OCI-LY1 (cell line): ENCODE results near the gene TPSD1.
"Not testable (repeated sequence)": the region's sequence is repeated elsewhere in the genome, so short reads cannot be mapped to it uniquely, and the experiment has no call there.

Experiments
- H2AFZ ChIP-seq: fragments of 200-600 bp; sonication (generic), shearing (Covaris generic); 2 replicates; pipeline ENCODE4 v1.6.0; 2014; ENCODE audit warnings: antibody characterized with exemption, mild to moderate bottlenecking, low read length
- H3F3A ChIP-seq: fragments of 200-600 bp; sonication (generic), shearing (Covaris generic); 2 replicates; pipeline ENCODE4 v1.6.0; 2014; ENCODE audit warnings: mild to moderate bottlenecking, antibody characterized with exemption, low read length, moderate library complexity; ENCODE audit not compliant: insufficient read depth
- H3K27ac ChIP-seq: fragments of 200-600 bp; sonication (generic); 2 replicates; pipeline ENCODE4 v1.5.1; 2014; ENCODE audit warnings: low read length, mixed run types, mild to moderate bottlenecking, low read depth; ENCODE audit not compliant: poor library complexity, severe bottlenecking
- H3K27me3 ChIP-seq: fragments of 200-600 bp; sonication (generic); 2 replicates; pipeline ENCODE4 v1.6.0; 2014; ENCODE audit warnings: antibody characterized with exemption, mild to moderate bottlenecking, low read length, moderate library complexity; ENCODE audit not compliant: insufficient read depth
- H3K36me3 ChIP-seq: fragments of 200-600 bp; sonication (generic); 2 replicates; pipeline ENCODE4 v1.6.1; 2014; ENCODE audit warnings: mild to moderate bottlenecking, antibody characterized with exemption, low read length, moderate library complexity, mixed read lengths; ENCODE audit not compliant: insufficient read depth
- H3K4me1 ChIP-seq: fragments of 200-600 bp; sonication (generic); 2 replicates; pipeline ENCODE4 v1.5.1; 2014; ENCODE audit warnings: mild to moderate bottlenecking, low read length, moderate library complexity; ENCODE audit not compliant: insufficient read depth, severe bottlenecking
- H3K4me2 ChIP-seq: fragments of 200-600 bp; sonication (generic), shearing (Covaris generic); 2 replicates; pipeline ENCODE4 v1.6.1; 2014; ENCODE audit warnings: low read length
- H3K4me3 ChIP-seq: fragments of 200-600 bp; sonication (generic); 2 replicates; pipeline ENCODE4 v1.5.1; 2014; ENCODE audit warnings: low read length, low read depth, mild to moderate bottlenecking, mixed read lengths; ENCODE audit not compliant: poor library complexity, severe bottlenecking
- H3K79me2 ChIP-seq: fragments of 200-600 bp; shearing (Covaris generic); 2 replicates; pipeline ENCODE4 v1.6.1; 2016; ENCODE audit warnings: mixed run types, low read length, mixed read lengths; ENCODE audit not compliant: insufficient read depth
- H3K9ac ChIP-seq: fragments of 200-600 bp; sonication (generic), shearing (Covaris generic); 2 replicates; pipeline ENCODE4 v1.6.1; 2014; ENCODE audit warnings: mild to moderate bottlenecking, low read length, mixed read lengths
- H3K9me2 ChIP-seq: fragments of 200-600 bp; sonication (generic), shearing (Covaris generic); 2 replicates; pipeline ENCODE4 v1.6.1; 2014; ENCODE audit warnings: low read depth, mild to moderate bottlenecking, low read length, mixed read lengths
- H3K9me3 ChIP-seq: fragments of 200-600 bp; shearing (Covaris generic); 2 replicates; pipeline ENCODE4 v1.6.1; 2014; ENCODE audit warnings: low read length, mixed read lengths
- H4K20me1 ChIP-seq: fragments of 200-600 bp; sonication (generic), shearing (Covaris generic); 2 replicates; pipeline ENCODE4 v1.6.0; 2016; ENCODE audit warnings: mild to moderate bottlenecking, low read length; ENCODE audit not compliant: insufficient read depth
- EZH2 ChIP-seq: fragments of 200-600 bp; sonication (generic), shearing (Covaris generic); IDR thresholded peaks from 2 replicates; pipeline ENCODE4 v1.8.0; 2017; ENCODE audit warnings: borderline replicate concordance, mixed run types, mild to moderate bottlenecking, antibody characterized with exemption, low read length, moderate library complexity, mixed read lengths
- TF ChIP-seq, protein P1 (sequence below): fragments of 200-600 bp; sonication (generic), shearing (Covaris generic); IDR thresholded peaks from 2 replicates; pipeline ENCODE4 v1.5.1; 2017; ENCODE audit warnings: mild to moderate bottlenecking, antibody characterized with exemption, low read length, moderate library complexity, mixed read lengths

The TPSD1 gene

DNA sequence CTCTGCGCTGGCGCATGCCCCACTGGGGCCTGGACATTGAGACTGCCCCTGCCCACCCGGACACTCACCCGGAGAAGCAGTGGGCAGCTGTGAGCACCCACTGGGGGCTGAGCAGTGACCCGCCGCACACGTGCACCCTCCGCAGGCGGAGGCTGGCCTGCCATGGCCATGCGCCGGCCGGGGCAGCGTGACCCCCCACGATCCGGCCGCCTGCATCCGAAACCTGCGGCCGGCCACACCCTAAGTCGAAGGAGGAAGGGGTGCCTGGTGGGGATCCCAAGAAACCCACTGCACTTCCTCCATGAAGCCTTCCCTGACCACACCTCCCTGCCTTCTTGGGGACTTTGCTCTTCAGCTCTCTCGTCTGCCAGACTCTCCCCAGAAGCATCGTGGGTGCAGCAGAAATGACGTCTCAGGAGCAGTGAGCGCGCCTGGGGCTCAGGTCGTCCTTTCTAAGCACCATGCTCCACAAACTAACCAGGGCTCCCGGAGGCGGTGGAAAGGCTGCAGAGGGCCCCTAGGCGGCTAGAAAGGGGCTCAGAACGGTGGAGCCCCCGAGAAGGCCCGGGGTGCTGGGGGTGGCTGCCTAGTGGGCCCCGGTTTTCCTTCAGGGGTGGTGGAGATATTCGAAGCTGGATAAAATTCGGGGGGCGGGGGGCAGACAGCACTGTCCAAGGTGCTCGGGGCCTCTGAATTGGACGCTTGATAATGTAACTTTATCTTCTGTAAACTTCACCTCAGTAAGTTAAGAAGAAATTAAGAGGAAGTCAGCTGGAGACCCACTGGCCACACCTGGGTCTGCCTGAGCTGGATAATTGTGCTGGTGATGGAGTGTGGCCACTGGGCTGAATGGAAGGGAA lies 32.3 kb upstream of the TPSD1 start:
- H3K4me1 ChIP-seq = no peaks in the 10 kb centered on the region
- H4K20me1 ChIP-seq = no peaks in the 10 kb centered on the region
- no peaks in the 10 kb centered on the region for H3K9me2 ChIP-seq
- TF ChIP-seq, protein P1, sequence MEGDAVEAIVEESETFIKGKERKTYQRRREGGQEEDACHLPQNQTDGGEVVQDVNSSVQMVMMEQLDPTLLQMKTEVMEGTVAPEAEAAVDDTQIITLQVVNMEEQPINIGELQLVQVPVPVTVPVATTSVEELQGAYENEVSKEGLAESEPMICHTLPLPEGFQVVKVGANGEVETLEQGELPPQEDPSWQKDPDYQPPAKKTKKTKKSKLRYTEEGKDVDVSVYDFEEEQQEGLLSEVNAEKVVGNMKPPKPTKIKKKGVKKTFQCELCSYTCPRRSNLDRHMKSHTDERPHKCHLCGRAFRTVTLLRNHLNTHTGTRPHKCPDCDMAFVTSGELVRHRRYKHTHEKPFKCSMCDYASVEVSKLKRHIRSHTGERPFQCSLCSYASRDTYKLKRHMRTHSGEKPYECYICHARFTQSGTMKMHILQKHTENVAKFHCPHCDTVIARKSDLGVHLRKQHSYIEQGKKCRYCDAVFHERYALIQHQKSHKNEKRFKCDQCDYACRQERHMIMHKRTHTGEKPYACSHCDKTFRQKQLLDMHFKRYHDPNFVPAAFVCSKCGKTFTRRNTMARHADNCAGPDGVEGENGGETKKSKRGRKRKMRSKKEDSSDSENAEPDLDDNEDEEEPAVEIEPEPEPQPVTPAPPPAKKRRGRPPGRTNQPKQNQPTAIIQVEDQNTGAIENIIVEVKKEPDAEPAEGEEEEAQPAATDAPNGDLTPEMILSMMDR = no peak
- TF ChIP-seq EZH2 = no peak
- H3K4me2 ChIP-seq = no peak overlapping the region
- H3K4me3 ChIP-seq = no peak overlapping the region
- H3F3A ChIP-seq = no peaks in the 10 kb centered on the region
- H3K9ac ChIP-seq = no peak overlapping the region
- no peaks in the 10 kb centered on the region for H3K36me3 ChIP-seq
- H3K27me3 ChIP-seq = 0 out of 2 replicates have a peak, but pooled peaks cover 3% of the 10 kb centered on the region
- H2AFZ ChIP-seq = no peak overlapping the region
- no peaks in the 10 kb centered on the region for H3K79me2 ChIP-seq
- H3K9me3 ChIP-seq = no peaks in the 10 kb centered on the region
- H3K27ac ChIP-seq = no peak overlapping the region

DNA sequence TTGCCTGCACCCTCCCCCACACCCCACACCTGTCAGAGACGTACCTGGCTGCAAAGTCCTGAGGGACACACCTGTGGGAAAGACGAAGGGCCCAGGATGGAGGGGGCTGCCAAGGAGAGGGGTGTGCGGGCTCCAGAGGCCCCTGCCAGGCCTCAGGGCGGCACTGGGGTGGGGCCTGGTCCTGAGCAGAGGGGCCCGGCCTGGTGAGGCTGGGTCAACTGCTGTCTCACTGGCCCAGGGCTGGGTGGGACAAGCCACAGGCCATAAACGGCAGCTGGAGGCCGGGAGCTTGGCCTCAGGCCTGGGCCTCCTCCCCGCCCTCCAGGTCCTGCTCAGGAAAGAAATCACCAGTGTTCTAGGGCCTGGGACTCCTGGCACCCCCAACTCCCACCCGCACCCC lies 31.3 kb upstream of the TPSD1 start:
- H3K36me3 ChIP-seq = no peaks in the 10 kb centered on the region

DNA sequence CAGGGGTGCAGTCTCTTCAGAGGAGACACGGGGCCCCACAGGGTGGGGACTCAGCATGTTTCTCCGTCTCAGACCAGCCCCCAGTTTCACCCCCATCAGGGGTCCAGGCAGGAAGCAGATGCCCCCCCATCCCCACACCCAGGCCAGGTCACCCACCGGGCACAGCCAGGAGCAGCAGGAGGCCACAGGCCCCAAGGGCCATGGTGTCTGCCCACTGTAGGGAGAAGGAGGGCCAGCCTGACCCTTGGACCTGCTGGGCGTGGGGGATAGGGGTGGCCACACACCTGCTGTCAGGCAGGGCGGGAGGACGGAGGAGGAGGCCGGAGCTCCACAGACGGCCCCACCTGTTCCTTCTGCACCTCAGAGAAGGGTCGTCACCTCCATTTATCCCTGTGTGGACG lies 30.8 kb upstream of the TPSD1 start, which contains the start of gene TPSG1:
TPSG1 (minus strand) TSS at position 218 of the 401 bp plus-strand sequence; CDS start at position 202, 16 bp downstream.
- Histone ChIP-seq H3K4me3 (no peak within 1 kb of the TSS), H3K4me1 (no peaks in the 10 kb centered on the region), H3K9me3 (no peaks in the 10 kb centered on the region), H4K20me1 (no peaks in the 10 kb centered on the region), H2AFZ (no peak within 1 kb of the TSS), H3K9me2 (no peaks in the 10 kb centered on the region), H3K36me3 (no peaks in the 10 kb centered on the region), H3K9ac (no peak within 1 kb of the TSS), H3K79me2 (no peaks in the 10 kb centered on the region), H3F3A (no peaks in the 10 kb centered on the region), H3K4me2 (no peak within 1 kb of the TSS), H3K27ac (no peak within 1 kb of the TSS), H3K27me3 (0 out of 2 replicates have a peak, but pooled peaks cover 3% of the 10 kb centered on the region)
- TF ChIP-seq EZH2 = no peak
- TF ChIP-seq, protein P1 = no peak

More for the DNA sequence above, 31.3 kb upstream of the TPSD1 start:
- Histone ChIP-seq H3K9ac (no peak overlapping the region), H3K4me3 (no peak overlapping the region), H3K9me2 (no peaks in the 10 kb centered on the region), H4K20me1 (no peaks in the 10 kb centered on the region), H3K9me3 (no peaks in the 10 kb centered on the region), H3K27ac (no peak overlapping the region), H3K4me1 (no peaks in the 10 kb centered on the region), H3F3A (no peaks in the 10 kb centered on the region), H3K4me2 (no peak overlapping the region), H3K79me2 (no peaks in the 10 kb centered on the region), H3K27me3 (0 out of 2 replicates have a peak, but pooled peaks cover 3% of the 10 kb centered on the region), H2AFZ (no peak overlapping the region)
- no peak for TF ChIP-seq EZH2
- TF ChIP-seq, protein P1 = no peak

DNA sequence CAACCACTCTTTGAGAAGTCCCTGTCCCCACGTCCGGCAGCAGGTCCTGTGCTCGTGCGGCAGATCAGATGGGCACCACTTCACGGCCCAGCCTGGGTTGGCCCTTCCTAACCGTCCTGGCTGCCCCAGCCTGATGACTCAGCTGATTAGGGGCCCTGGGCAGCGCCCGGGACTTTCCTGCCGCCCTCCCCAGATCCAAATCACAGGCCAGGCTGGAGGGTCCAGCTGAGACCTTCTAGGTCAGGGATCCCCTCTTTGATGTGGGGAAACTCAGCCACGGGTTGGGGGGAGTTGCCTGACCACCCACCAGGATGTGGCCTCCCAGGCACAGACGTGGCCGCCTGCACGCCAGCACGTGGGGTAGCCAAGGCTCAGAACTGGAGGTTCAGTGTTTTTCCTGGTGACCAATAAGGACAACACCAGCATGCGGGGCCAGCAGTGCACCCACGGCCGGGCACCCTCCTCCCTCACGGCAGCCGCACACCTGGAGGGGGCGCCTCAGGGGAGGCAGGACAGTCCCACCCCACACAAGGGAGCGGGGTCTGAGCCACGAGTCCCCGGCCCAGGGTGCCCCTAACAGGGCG lies 30.0 kb upstream of the TPSD1 start:
- not testable (repeated sequence) for H3K4me1 ChIP-seq

DNA sequence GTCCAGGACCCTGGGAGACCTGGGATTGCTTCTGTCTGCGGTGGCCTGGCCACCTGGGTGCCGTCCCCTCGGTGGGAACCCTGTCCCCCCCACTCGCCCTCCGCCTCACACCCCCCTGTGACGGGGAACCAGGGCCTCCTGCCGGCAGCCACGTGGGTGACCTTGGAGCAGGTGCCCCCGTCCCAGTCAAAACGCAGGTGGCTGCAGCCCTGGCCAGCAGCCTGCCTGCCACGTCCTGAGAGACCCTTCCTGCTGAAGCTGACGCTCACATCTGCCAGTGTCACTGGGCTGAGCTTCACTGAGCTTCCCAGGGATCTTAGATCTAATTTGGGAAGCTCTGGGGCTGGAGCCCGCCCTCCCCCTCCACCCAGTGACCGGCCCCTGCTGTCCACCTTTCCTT lies 29.2 kb upstream of the TPSD1 start:
- H3K4me2 ChIP-seq, H3K27ac ChIP-seq, H3K79me2 ChIP-seq, H3K9me2 ChIP-seq, H3K9ac ChIP-seq, H3K27me3 ChIP-seq, H3K4me1 ChIP-seq, H3K9me3 ChIP-seq, H3F3A ChIP-seq, H3K4me3 ChIP-seq, H3K36me3 ChIP-seq, H2AFZ ChIP-seq, H4K20me1 ChIP-seq: not testable (repeated sequence)

More for the DNA sequence above, 30.0 kb upstream of the TPSD1 start:
- H4K20me1 ChIP-seq, H3K9me2 ChIP-seq, H3K4me2 ChIP-seq, H3K27me3 ChIP-seq, H3K79me2 ChIP-seq, H3K36me3 ChIP-seq, H3K27ac ChIP-seq, H2AFZ ChIP-seq, H3K4me3 ChIP-seq, H3K9ac ChIP-seq, H3K9me3 ChIP-seq, H3F3A ChIP-seq: not testable (repeated sequence)
